Activated CD8-positive, alpha-beta memory T cell treated with anti-CD3 and anti-CD28 coated beads, Interleukin-2, amount 50 U/mL, for 1 hour (primary cell): ENCODE results near the gene TGFA.

ENCODE experiments used
- DNase-seq: peaks from one replicate; pipeline ENCODE4 v3.0.0-alpha.2; 2020; ENCODE audit errors: extremely low read depth

TGFA gene

DNA sequence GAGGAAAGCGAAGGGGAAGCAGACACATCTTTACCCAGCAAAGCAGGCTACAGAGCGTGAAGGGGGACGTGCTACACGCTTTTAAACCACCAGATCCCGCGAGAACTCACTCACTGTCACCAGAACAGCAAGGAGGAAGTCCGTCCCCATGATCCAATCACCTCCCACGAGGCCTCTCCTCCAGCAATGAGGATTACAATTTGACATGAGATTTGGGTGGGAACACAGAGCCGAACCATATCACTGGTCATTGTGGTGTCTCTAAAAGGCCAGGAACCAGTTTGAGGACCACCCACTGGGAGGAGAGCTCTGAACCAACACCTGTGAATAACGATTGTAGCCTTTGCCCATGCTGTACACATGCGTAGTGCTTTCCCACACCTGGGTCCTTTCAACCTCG is 135.1 kb downstream of the TGFA start:
- DNase-seq, result no peak

DNA sequence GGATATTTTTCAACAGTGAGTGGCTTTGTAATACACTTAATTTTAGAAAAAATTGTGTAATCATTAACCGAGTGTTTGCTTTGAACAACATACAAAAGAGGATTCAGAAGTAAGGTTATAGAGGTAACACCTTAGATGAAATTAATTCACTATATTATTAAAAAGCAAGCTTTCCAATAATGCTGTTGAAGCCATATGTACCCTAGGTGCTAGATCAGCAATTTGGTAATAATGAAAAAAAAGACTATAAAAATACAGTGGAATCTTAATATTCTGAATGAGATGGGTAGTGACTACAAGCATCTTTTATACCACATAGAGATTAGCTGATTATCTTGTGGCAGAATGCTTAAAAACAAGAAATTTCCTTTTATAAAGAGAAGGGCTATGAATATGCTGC is 136.6 kb downstream of the TGFA start:
- DNase-seq, result no peak

DNA sequence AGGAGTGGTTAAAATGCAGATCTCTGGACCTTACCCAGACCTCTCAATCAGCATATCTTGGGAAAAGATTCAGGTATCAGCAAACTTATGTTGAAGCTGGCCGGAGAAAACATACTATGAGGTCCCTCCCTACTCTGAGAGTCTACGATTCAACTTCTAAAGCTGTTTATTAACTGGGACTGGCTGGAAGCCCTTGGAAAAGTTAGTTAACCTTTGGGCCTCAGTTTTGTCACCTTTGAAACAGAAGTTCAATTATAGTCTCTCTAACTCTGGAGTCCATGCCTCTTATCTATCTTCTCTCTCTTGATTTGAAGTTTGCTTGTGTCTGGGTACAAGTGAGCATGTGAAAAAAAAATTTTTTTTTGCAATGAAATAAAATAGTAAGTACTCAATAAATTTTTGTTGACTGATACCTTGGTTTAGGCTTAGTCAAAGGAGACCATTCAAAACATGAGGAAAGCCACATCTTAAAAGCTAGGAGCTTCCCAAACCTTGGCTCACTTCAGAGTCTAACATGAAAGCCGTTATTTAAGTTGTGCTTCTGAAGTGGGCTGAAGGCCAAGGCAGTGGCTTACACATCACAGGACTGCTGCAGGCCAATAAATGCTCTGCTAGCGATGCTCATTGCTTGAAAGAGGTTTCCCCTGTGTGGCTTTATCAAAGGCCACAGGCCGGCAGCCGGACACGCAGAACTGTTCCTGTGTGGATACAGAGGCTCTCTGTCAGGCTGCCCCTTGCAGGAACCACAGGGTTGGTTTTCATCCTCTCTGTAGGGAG is 141.1 kb downstream of the TGFA start:
- DNase-seq, result no peak

DNA sequence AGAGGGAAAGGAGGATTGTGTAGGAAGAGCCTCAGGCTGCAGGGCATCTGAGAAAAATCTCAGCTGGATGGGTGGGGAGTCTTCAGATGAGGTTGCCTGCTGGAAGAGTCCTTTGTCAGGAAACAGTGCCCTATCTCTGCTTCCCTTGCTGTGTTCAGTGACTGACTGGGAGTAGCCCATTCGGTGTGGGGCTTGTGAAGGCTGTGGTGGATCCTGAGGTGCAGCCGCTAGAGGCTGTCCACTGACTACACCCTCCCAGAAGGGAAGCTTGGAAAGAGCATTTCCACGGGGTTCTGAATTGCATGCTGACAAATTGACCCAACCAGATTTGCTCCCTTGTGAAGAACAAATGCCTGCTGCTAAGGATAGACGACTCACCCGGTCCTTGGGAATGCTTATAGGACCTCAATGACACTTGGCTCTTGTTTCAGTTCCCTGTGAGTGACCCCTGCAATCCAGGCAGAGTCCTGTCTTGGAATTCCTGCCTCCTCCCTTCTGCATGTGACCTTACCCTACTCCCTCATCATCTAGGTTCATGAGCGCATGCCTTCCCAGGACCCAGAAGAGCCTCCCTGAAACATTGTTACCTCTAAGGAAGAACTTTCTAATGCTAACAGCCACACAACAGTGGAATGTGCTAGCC is 142.0 kb downstream of the TGFA start:
- no peak for DNase-seq

DNA sequence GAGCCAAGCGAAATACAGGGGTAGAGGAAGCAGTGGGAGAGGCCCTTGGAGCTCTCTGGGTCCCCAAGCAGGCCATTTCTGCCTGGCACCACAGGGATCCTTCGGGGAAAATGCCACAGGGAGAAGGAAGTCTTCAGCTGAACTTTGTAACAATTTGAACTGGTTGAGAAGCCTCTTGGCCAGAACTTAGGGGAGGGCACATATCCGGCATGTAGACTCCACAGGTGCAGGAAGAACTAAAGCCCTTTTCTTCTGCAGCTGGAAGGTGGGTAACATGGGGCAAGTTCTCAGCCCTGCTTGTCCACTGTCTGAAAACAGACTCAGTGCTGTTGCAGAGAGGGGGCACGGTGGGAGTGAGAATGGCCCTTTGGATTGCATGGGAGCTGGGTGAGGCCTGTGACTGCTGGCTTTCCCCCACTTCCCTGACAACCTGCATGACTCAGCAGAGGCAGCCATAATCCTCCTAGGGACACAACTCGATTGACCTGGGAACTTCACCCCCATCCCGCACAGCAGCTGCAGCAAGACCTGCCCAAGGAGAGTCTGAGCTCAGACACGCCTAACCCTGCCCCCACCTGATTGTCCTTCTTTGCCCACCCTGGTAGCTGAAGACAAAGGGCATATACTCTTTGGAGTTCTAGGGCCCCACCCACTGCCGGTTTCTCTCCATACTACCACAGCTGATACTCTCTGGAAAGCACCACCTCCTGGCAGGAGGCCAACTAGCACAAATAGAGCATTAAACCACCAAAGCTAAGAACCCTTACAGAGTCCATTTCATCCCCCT is 150.2 kb downstream of the TGFA start:
- DNase-seq, result no peak

DNA sequence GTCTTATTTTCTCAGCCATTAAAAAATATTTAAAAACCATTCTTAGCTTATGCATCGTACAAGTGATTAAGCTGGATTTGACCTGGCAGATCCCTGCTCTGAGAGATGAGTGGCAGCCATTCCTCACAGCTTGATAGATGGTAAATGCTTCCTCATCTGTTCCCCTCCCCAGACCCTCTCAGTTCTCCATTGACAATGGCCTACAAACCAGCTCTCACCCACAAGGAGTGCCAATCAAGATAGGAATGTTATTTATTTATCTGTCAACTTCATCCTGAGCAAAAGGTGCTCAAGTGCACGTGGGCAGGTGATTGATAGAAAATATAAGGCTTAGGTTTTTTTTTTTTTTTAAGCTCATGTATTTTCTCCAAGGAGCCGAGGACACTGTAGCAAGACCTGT is 153.1 kb downstream of the TGFA start:
- DNase-seq, result no peak

DNA sequence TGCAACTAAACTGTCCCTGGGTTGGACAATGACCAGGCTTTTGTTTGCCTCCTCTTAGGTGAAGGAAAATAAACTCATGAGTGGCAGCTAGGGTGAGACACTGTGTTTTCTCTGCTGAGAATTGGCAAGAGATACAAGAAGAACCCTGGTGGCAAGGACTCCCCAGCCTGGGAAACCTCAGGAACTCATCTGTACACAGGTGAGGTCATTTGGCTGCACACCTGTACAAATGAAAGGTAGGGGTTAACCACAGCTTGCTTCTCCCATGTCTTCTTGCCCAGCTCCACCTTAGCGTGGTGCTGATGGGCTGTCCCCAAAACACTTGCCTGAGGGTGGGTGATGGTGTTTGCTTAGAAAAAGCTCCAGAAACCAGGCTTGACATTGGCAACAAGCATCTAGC is 154.6 kb downstream of the TGFA start:
- DNase-seq, result no peak
